ENCODE data around the gene GPR78. TPM values are rescaled to one million over a fixed set of nuclear protein-coding genes. Genes with fewer than 3 reads are reported as not detected.

GPR78 gene
- total RNA-seq, 1 experiment from 2014 or later, result not detected

- no peak overlapping the region for H3K4me3 Mint-ChIP-seq (ENCODE audit: low read depth, unreplicated experiment)
- H3K27ac Mint-ChIP-seq (ENCODE audit: unreplicated experiment), result no peak overlapping the region
- no peaks in the 10 kb centered on the region for H3K9me3 Mint-ChIP-seq (ENCODE audit: low read depth, unreplicated experiment)
- BruUV-seq (replicated peaks), result no TSS peak
- intact Hi-C loops (cut with micrococcal nuclease; ENCODE audit: unreplicated experiment), result no loop called here
- no peaks in the 10 kb centered on the region for H3K4me1 Mint-ChIP-seq (ENCODE audit: low read depth, unreplicated experiment)
- DNase-seq, result no peak
- no peak for TF ChIP-seq CTCF (IDR thresholded peaks at IDR 0.05; ENCODE audit: unreplicated experiment)
- no peaks in the 10 kb centered on the region for H3K36me3 Mint-ChIP-seq (ENCODE audit: insufficient read depth, unreplicated experiment)
- H3K27me3 Mint-ChIP-seq (ENCODE audit: unreplicated experiment), result peaks cover 61% of the 10 kb centered on the region
- CTCF ChIA-PET, result interaction anchor here (0.6 kb wide), 1 partner anchor 10 kb away, joined by 6 read pairs; no protein-coding TSS in a partner anchor
These were observed 29.7 kb downstream of the GPR78 start for GRCh38 chr4:8609824-8610350.

GRCh38 chr4:8610858-8611616 lies 30.8 kb downstream of the GPR78 start:
- intact Hi-C loops (cut with micrococcal nuclease; ENCODE audit: unreplicated experiment), result no loop called here
- peaks cover 72% of the 10 kb centered on the region for H3K27me3 Mint-ChIP-seq (ENCODE audit: unreplicated experiment)
- no peak overlapping the region for H3K4me3 Mint-ChIP-seq (ENCODE audit: low read depth, unreplicated experiment)
- H3K27ac Mint-ChIP-seq (ENCODE audit: unreplicated experiment), result no peak overlapping the region
- no TSS peak for BruUV-seq (replicated peaks)
- H3K36me3 Mint-ChIP-seq (ENCODE audit: insufficient read depth, unreplicated experiment), result no peaks in the 10 kb centered on the region
- no peak for TF ChIP-seq CTCF (IDR thresholded peaks at IDR 0.05; ENCODE audit: unreplicated experiment)
- H3K9me3 Mint-ChIP-seq (ENCODE audit: low read depth, unreplicated experiment), result no peaks in the 10 kb centered on the region
- no peaks in the 10 kb centered on the region for H3K4me1 Mint-ChIP-seq (ENCODE audit: low read depth, unreplicated experiment)
- CTCF ChIA-PET, result no interaction called here
- no peak for DNase-seq

- H3K4me1 Mint-ChIP-seq (ENCODE audit: low read depth, unreplicated experiment), result no peaks in the 10 kb centered on the region
- CTCF ChIA-PET, result no interaction called here
- no TSS peak for BruUV-seq (replicated peaks)
- no peaks in the 10 kb centered on the region for H3K36me3 Mint-ChIP-seq (ENCODE audit: insufficient read depth, unreplicated experiment)
- no peak for DNase-seq
- intact Hi-C loops (cut with micrococcal nuclease; ENCODE audit: unreplicated experiment), result no loop called here
- no peak overlapping the region for H3K4me3 Mint-ChIP-seq (ENCODE audit: low read depth, unreplicated experiment)
- H3K27ac Mint-ChIP-seq (ENCODE audit: unreplicated experiment), result no peak overlapping the region
- no peaks in the 10 kb centered on the region for H3K9me3 Mint-ChIP-seq (ENCODE audit: low read depth, unreplicated experiment)
- peaks cover 85% of the 10 kb centered on the region for H3K27me3 Mint-ChIP-seq (ENCODE audit: unreplicated experiment)
- no peak for TF ChIP-seq CTCF (IDR thresholded peaks at IDR 0.05; ENCODE audit: unreplicated experiment)
These were observed 32.5 kb downstream of the GPR78 start for GRCh38 chr4:8612646-8613045.

GRCh38 chr4:8613421-8614364 lies 33.5 kb downstream of the GPR78 start:
- no peak for DNase-seq
- no peaks in the 10 kb centered on the region for H3K4me1 Mint-ChIP-seq (ENCODE audit: low read depth, unreplicated experiment)
- H3K27ac Mint-ChIP-seq (ENCODE audit: unreplicated experiment), result no peak overlapping the region
- no peak overlapping the region for H3K4me3 Mint-ChIP-seq (ENCODE audit: low read depth, unreplicated experiment)
- H3K9me3 Mint-ChIP-seq (ENCODE audit: low read depth, unreplicated experiment), result no peaks in the 10 kb centered on the region
- intact Hi-C loops (cut with micrococcal nuclease; ENCODE audit: unreplicated experiment), result no loop called here
- H3K36me3 Mint-ChIP-seq (ENCODE audit: insufficient read depth, unreplicated experiment), result no peaks in the 10 kb centered on the region
- BruUV-seq (replicated peaks), result no TSS peak
- CTCF ChIA-PET, result no interaction called here
- H3K27me3 Mint-ChIP-seq (ENCODE audit: unreplicated experiment), result peaks cover 91% of the 10 kb centered on the region
- TF ChIP-seq CTCF (IDR thresholded peaks at IDR 0.05; ENCODE audit: unreplicated experiment), result no peak

All from Calu3 (cell line).